Neural progenitor cell (in vitro differentiated cells): ENCODE measurements around the gene FOXE1.

Experiments used
- EZH2phosphoT487 ChIP-seq: fragments of 200-600 bp; sonication (generic); IDR thresholded peaks from 2 replicates; pipeline ENCODE4 v1.6.1; 2017; ENCODE audit warnings: antibody characterized with exemption
- TF ChIP-seq, protein P1 (sequence below): fragments of 200-600 bp; sonication (generic); IDR thresholded peaks from 2 replicates; pipeline ENCODE4 v1.5.1; 2017; ENCODE audit warnings: antibody characterized with exemption, mild to moderate bottlenecking

DNA sequence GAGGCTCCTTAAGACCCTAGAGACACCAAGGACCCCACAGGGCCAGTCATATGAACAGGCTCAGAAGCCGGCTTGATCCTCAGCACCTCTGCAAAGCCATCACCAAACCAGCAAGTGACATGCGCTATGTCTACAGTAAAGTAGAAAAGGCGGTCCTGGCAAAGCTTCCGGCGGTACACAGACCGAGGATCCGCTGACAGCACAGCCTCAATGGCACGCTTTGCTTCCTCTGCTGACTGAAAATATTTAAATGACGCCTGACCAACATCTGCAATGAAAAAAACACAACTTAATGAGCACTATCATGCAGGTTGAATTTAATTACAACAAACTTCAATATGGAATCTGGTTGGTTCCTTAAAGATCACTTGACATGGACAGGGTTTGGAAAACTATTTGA is 51.7 kb downstream of the FOXE1 start:
- TF ChIP-seq, protein P1, sequence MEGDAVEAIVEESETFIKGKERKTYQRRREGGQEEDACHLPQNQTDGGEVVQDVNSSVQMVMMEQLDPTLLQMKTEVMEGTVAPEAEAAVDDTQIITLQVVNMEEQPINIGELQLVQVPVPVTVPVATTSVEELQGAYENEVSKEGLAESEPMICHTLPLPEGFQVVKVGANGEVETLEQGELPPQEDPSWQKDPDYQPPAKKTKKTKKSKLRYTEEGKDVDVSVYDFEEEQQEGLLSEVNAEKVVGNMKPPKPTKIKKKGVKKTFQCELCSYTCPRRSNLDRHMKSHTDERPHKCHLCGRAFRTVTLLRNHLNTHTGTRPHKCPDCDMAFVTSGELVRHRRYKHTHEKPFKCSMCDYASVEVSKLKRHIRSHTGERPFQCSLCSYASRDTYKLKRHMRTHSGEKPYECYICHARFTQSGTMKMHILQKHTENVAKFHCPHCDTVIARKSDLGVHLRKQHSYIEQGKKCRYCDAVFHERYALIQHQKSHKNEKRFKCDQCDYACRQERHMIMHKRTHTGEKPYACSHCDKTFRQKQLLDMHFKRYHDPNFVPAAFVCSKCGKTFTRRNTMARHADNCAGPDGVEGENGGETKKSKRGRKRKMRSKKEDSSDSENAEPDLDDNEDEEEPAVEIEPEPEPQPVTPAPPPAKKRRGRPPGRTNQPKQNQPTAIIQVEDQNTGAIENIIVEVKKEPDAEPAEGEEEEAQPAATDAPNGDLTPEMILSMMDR = no peak
- TF ChIP-seq EZH2phosphoT487 = no peak
